ENCODE data around the gene PKP4.

Gene PKP4

DNA sequence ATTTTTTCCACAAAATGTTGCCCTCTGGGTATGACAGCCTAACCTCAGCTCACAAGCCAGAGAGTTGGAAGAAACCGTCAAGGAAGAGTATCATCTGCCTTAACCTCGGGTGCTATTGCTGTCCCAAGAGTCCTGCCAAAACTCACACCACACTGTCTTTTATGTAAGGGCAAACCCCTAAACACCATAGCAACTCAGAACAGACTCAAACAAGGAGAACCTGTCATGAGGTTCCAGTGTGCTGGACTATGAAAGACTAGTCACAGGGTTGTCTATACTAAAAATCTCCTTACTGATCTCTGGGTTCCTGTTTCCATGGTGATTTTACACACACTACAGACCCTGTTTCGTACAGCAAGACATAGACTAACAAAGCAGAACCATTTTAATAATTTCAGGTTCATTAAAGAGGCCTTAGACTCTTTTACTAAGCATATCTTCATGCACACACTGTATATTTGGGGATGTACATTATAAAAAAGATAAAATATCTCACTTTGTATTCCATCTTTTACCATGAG is 159.8 kb downstream of the PKP4 start:
- H3K27ac Mint-ChIP-seq = no peak overlapping the region
- H3K36me3 Mint-ChIP-seq = peaks cover 6% of the 10 kb centered on the region
- no peak overlapping the region for H3K4me3 Mint-ChIP-seq
- H3K9me3 Mint-ChIP-seq = no peaks in the 10 kb centered on the region
- no peaks in the 10 kb centered on the region for H3K4me1 Mint-ChIP-seq
- H3K27me3 Mint-ChIP-seq = no peaks in the 10 kb centered on the region

DNA sequence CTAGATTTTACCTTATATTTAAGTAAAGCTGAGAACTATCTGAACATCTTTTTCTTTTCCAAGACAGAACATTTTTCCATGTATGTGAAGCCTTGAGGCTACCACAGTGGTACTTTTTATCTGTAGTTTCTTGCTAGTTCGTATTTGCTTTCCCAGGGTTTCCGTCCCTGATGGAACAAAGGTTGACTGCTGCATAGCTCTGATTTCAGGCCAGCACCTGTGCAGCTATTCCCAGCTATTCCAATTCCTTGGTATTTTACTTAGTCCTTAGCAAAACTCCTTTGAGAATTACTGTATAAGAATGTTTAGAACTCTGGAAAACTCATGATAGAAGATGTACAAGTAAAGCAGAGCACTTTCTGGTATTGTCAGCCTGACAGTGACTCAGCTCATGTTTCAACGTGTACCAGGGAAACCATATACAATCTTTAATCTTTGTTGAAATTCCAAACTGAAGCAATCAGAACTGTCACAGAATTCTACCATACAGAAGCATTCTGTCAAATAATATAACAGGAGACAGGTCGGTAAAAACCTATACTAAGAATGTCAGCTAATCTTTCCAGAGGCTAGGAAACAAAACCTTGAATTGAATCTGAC is 162.2 kb downstream of the PKP4 start:
- no peaks in the 10 kb centered on the region for H3K27me3 Mint-ChIP-seq
- H3K9me3 Mint-ChIP-seq = no peaks in the 10 kb centered on the region
- H3K4me1 Mint-ChIP-seq = no peaks in the 10 kb centered on the region
- H3K4me3 Mint-ChIP-seq = no peak overlapping the region
- H3K27ac Mint-ChIP-seq = no peak overlapping the region
- H3K36me3 Mint-ChIP-seq = peaks cover 11% of the 10 kb centered on the region

DNA sequence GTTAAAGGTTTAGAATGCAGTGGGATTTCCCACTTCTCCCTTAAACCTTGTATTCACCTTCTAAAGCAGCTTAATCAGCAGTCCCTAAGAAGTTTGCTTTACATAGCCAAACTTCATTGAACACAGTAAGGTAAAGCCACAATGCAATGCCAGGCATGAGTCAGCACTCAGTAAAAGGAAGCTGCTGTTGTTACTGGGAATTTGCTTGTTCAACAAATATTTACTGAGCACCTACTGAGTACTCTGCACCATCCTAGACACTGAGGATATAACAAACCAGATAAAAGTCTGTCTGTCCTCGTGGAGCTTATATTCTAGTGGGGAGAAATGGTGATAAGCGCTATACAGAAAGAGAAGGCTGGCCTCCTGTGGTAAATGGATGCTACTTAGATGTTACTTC is 162.7 kb downstream of the PKP4 start:
- no peaks in the 10 kb centered on the region for H3K4me1 Mint-ChIP-seq
- H3K36me3 Mint-ChIP-seq = peaks cover 11% of the 10 kb centered on the region
- H3K27ac Mint-ChIP-seq = no peak overlapping the region
- H3K9me3 Mint-ChIP-seq = no peaks in the 10 kb centered on the region
- no peak overlapping the region for H3K4me3 Mint-ChIP-seq
- no peaks in the 10 kb centered on the region for H3K27me3 Mint-ChIP-seq

DNA sequence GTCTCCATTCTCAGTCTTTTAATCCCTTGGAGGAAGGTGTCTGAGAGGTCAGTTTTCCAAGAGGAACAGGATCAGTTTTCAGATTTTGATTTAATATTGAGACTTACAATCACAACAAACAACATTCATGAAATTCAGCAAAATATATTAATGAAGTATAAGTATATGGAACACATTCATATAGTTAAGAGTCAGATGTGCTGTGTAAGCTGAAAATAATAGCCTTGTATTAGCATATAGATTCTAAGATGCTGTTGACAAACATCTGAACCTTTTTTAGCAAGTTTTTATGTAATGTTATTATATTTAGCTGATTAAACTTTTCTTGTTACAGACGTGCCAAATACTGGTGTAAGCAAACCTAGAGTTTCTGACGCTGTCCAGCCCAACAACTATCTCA is 163.9 kb downstream of the PKP4 start:
- H3K4me1 Mint-ChIP-seq = no peaks in the 10 kb centered on the region
- no peaks in the 10 kb centered on the region for H3K27me3 Mint-ChIP-seq
- no peaks in the 10 kb centered on the region for H3K9me3 Mint-ChIP-seq
- no peak overlapping the region for H3K4me3 Mint-ChIP-seq
- H3K36me3 Mint-ChIP-seq = peaks cover 14% of the 10 kb centered on the region
- H3K27ac Mint-ChIP-seq = no peak overlapping the region

DNA sequence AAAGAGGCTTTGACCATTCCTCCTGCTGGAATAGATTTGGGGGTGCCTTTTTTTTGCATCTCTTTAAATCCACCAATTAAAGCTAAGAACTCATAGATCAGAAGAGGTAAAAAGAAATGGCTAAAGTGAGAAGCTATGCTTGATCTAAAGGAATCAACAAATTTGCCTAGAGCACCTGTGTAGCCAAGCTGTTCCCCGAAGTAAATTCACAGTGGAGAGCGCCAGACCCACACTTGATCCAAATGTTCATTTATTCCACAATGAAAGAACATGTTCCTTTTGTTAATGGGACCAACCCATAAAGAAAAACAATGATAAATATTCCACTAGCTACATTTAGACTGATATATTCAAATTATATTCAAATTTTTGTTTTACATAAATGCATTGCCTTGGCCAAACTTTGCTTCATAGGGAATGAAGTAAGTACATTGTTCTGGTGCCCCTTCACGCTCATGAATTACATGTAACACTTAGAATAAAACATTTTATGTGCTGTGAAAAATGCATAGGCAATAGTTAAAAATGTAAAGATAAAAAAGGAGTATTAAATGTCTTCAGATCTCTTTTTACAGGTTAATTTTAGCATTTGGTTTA is 167.4 kb downstream of the PKP4 start:
- peaks cover 14% of the 10 kb centered on the region for H3K36me3 Mint-ChIP-seq
- no peaks in the 10 kb centered on the region for H3K4me1 Mint-ChIP-seq
- no peak overlapping the region for H3K27ac Mint-ChIP-seq
- no peaks in the 10 kb centered on the region for H3K9me3 Mint-ChIP-seq
- no peak overlapping the region for H3K4me3 Mint-ChIP-seq
- H3K27me3 Mint-ChIP-seq = no peaks in the 10 kb centered on the region

DNA sequence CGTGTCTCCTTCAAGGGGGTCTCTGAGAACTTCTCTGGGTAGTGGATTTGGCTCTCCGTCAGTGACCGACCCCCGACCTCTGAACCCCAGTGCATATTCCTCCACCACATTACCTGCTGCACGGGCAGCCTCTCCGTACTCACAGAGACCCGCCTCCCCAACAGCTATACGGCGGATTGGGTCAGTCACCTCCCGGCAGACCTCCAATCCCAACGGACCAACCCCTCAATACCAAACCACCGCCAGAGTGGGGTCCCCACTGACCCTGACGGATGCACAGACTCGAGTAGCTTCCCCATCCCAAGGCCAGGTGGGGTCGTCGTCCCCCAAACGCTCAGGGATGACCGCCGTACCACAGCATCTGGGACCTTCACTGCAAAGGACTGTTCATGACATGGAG is 168.2 kb downstream of the PKP4 start:
- Mint-ChIP-seq H3K9me3 (no peaks in the 10 kb centered on the region), H3K4me1 (no peaks in the 10 kb centered on the region), H3K4me3 (no peak overlapping the region), H3K36me3 (peaks cover 13% of the 10 kb centered on the region), H3K27me3 (no peaks in the 10 kb centered on the region), H3K27ac (no peak overlapping the region)

GRCh38 chr2:158629116-158629515 is 172.4 kb downstream of the PKP4 start:
- H3K9me3 Mint-ChIP-seq = no peaks in the 10 kb centered on the region
- no peak overlapping the region for H3K27ac Mint-ChIP-seq

GRCh38 chr2:158633261-158633660 is 176.5 kb downstream of the PKP4 start:
- H3K4me3 Mint-ChIP-seq = no peak overlapping the region
- peaks cover 22% of the 10 kb centered on the region for H3K36me3 Mint-ChIP-seq
- H3K4me1 Mint-ChIP-seq = peaks cover 16% of the 10 kb centered on the region
- H3K27me3 Mint-ChIP-seq = no peaks in the 10 kb centered on the region
- no peaks in the 10 kb centered on the region for H3K9me3 Mint-ChIP-seq
- no peak overlapping the region for H3K27ac Mint-ChIP-seq

More at GRCh38 chr2:158629116-158629515, 172.4 kb downstream of the PKP4 start:
- Mint-ChIP-seq H3K27me3 (no peaks in the 10 kb centered on the region), H3K36me3 (peaks cover 14% of the 10 kb centered on the region), H3K4me3 (no peak overlapping the region), H3K4me1 (no peaks in the 10 kb centered on the region)

GRCh38 chr2:158634627-158635026 is 177.9 kb downstream of the PKP4 start:
- no peak overlapping the region for H3K4me3 Mint-ChIP-seq
- H3K36me3 Mint-ChIP-seq = peaks cover 24% of the 10 kb centered on the region
- H3K4me1 Mint-ChIP-seq = peaks cover 16% of the 10 kb centered on the region
- H3K27ac Mint-ChIP-seq = no peak overlapping the region
- H3K9me3 Mint-ChIP-seq = no peaks in the 10 kb centered on the region
- no peaks in the 10 kb centered on the region for H3K27me3 Mint-ChIP-seq

GRCh38 chr2:158635961-158636601 is 179.3 kb downstream of the PKP4 start:
- Mint-ChIP-seq H3K4me1 (peaks cover 16% of the 10 kb centered on the region), H3K36me3 (peaks cover 26% of the 10 kb centered on the region), H3K27me3 (no peaks in the 10 kb centered on the region), H3K4me3 (no peak overlapping the region), H3K27ac (no peak overlapping the region), H3K9me3 (no peaks in the 10 kb centered on the region)

DNA sequence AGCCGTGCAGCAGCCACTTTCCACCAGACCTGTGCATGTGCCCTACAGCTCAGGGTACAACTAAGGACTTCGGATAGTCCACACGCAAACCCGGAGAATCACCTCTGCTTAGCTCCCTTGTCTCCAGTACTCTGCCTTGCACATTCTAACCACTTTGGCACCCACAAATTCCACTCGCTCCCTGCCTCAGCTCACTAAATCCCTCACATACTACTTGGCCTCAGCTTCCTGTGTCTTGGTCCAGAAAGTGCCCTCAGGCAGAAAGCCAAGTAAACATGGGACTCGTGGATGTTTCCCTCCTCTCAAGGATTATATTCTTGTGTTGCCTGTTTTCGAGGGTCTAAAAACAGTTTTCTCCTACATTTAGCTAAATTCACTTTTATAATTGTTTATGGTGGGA is 180.6 kb downstream of the PKP4 start:
- H3K9me3 Mint-ChIP-seq = no peaks in the 10 kb centered on the region
- H3K27ac Mint-ChIP-seq = peak overlapping the region; percentile 1
- peaks cover 22% of the 10 kb centered on the region for H3K36me3 Mint-ChIP-seq
- no peaks in the 10 kb centered on the region for H3K27me3 Mint-ChIP-seq
- H3K4me1 Mint-ChIP-seq = peaks cover 16% of the 10 kb centered on the region
- no peak overlapping the region for H3K4me3 Mint-ChIP-seq

- H3K4me1 Mint-ChIP-seq = no peaks in the 10 kb centered on the region
- no peaks in the 10 kb centered on the region for H3K27me3 Mint-ChIP-seq
- H3K4me3 Mint-ChIP-seq = no peak overlapping the region
- H3K9me3 Mint-ChIP-seq = no peaks in the 10 kb centered on the region
- peaks cover 14% of the 10 kb centered on the region for H3K36me3 Mint-ChIP-seq
- no peak overlapping the region for H3K27ac Mint-ChIP-seq
These were observed 187.4 kb downstream of the PKP4 start for GRCh38 chr2:158644139-158644538.

DNA sequence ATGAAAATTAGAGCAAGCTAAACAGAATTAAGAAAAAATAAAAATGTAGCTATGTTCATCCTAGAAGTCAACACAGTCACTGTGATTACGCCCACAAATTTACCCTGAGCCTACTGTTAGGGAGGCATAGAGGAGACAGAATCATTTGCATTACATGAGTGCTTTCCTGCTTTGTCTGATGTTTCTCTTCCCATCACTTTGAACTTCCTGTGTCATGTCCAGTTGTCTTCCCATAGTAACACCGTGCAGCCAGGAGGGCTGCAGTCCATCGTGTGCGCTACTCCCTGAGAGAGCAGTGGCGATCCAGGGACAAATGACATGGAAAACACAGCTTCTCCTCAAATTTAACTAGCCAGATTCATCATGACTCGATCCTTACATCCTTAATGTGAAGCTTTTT is 188.5 kb downstream of the PKP4 start:
- Mint-ChIP-seq H3K4me1 (no peaks in the 10 kb centered on the region), H3K27ac (no peak overlapping the region), H3K4me3 (no peak overlapping the region), H3K9me3 (no peaks in the 10 kb centered on the region), H3K27me3 (no peaks in the 10 kb centered on the region), H3K36me3 (peaks cover 13% of the 10 kb centered on the region)

DNA sequence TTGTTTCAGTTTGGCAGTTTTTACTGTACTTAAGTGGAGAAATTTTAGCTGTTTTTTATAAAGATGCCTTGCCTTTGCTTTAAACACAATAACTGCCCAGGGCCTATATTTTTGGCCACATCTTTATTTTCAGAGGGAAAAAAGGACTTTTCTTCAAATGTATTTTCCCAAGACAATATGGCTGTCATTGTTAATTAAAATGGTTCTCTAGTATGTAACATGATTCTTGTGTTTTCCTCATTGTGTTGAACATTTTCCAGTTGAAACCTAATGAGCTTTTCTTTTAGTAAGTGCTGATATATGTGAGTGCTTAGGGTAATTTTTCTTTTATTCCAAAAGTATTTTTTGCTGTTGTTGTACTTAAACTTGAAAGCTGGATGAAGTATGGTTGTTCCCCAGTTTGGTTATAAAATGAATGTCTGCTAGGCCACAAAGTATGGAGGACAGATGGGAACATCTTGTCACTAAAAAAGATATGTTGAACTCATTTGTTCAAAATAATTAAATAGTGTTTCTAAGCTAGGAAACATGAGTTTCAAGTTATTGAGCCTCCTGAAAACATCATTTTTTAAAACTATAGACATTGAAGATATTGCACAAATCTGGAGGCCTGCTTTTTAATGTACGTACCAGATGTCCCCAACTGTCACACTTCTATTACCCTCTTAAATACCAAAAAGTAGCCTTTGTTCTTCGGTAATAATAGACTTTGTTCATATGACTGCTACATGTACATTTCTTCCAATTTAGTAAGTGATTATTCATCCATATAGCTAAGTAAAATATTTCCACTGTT is 190.9 kb downstream of the PKP4 start:
- Mint-ChIP-seq H3K36me3 (peaks cover 10% of the 10 kb centered on the region), H3K4me1 (no peaks in the 10 kb centered on the region), H3K4me3 (no peak overlapping the region), H3K9me3 (no peaks in the 10 kb centered on the region), H3K27ac (no peak overlapping the region), H3K27me3 (no peaks in the 10 kb centered on the region)

DNA sequence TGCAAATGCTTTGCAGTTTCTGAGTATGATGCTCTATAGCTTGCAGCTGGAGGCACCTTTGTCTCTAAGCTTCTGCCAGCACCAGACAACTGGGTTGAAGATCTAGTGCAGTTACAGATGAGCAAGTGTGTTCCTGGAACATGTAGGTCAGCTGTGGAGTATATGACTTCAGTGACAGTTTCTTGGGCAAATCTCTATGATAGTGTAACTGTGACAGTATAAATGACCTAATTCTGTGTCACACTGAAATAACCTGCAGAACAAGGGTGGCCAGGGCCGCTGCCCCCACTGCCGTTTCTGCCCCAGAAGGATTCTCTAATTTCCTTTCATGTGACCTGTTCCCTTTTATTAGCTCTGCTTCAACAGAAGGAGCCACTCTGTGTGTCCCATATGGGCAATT is 193.1 kb downstream of the PKP4 start:
- Mint-ChIP-seq H3K27ac (no peak overlapping the region), H3K4me3 (no peak overlapping the region), H3K36me3 (peaks cover 3% of the 10 kb centered on the region), H3K27me3 (no peaks in the 10 kb centered on the region), H3K4me1 (no peaks in the 10 kb centered on the region), H3K9me3 (no peaks in the 10 kb centered on the region)
